Activated T-cell treated with anti-CD3 and anti-CD28 coated beads for 48 hours (primary cell): ENCODE results near the gene AGFG1.

Source experiments
- DNase-seq: peaks from one replicate; pipeline ENCODE4 v3.0.0-alpha.2; 2020; ENCODE audit warnings: low read depth

AGFG1 gene

GRCh38 chr2:227471924-227472264, at the start of gene AGFG1:
TSS of gene AGFG1 (plus strand) at chr2:227472156. CDS start at chr2:227472422, 266 bp downstream.
- peak; percentile 85 for DNase-seq

GRCh38 chr2:227423656-227424499, 48.1 kb upstream of the AGFG1 start:
- DNase-seq = no peak

- no peak for DNase-seq
Observed at GRCh38 chr2:227428731-227429285, 43.1 kb upstream of the AGFG1 start.

- DNase-seq = no peak
Observed at GRCh38 chr2:227430639-227431038, 41.3 kb upstream of the AGFG1 start.

GRCh38 chr2:227433171-227433570, 38.8 kb upstream of the AGFG1 start:
- DNase-seq = no peak

- DNase-seq = no peak
Observed at GRCh38 chr2:227436436-227437174, 35.4 kb upstream of the AGFG1 start.

GRCh38 chr2:227439214-227439613, 32.7 kb upstream of the AGFG1 start:
- no peak for DNase-seq

- DNase-seq = no peak
Observed at GRCh38 chr2:227442639-227443038, 29.3 kb upstream of the AGFG1 start.

- no peak for DNase-seq
Observed at GRCh38 chr2:227443889-227444568, 27.9 kb upstream of the AGFG1 start.

- DNase-seq = no peak
Observed at GRCh38 chr2:227447606-227448005, 24.4 kb upstream of the AGFG1 start.

- no peak for DNase-seq
Observed at GRCh38 chr2:227450311-227450841, 21.6 kb upstream of the AGFG1 start.

GRCh38 chr2:227450926-227451654, 20.9 kb upstream of the AGFG1 start:
- DNase-seq = no peak

GRCh38 chr2:227451655-227451992, 20.3 kb upstream of the AGFG1 start:
- no peak for DNase-seq

- no peak for DNase-seq
Observed at GRCh38 chr2:227453810-227454209, 18.1 kb upstream of the AGFG1 start.

GRCh38 chr2:227454323-227454860, 17.6 kb upstream of the AGFG1 start:
- no peak for DNase-seq

GRCh38 chr2:227455200-227455599, 16.8 kb upstream of the AGFG1 start:
- DNase-seq = no peak

GRCh38 chr2:227456102-227456501, 15.9 kb upstream of the AGFG1 start:
- DNase-seq = no peak

- DNase-seq = no peak
Observed at GRCh38 chr2:227456772-227457171, 15.2 kb upstream of the AGFG1 start.

- peak; percentile 76 for DNase-seq
Observed at GRCh38 chr2:227460070-227460485, 11.9 kb upstream of the AGFG1 start.

- DNase-seq = no peak
Observed at GRCh38 chr2:227460833-227461232, 11.1 kb upstream of the AGFG1 start.

GRCh38 chr2:227461811-227462461, 10.0 kb upstream of the AGFG1 start:
- DNase-seq = no peak
